Endothelial cell of umbilical vein (primary cell): ENCODE results near the gene CASP3. TPM values are rescaled to one million over a fixed set of nuclear protein-coding genes. Genes with fewer than 3 reads are reported as not detected.
"Not testable (repeated sequence)": the region's sequence is repeated elsewhere in the genome, so short reads cannot be mapped to it uniquely, and the experiment has no call there.

Source experiments
- BruUV-seq: library from RNA; stranded (reverse); fragments of 400-500 nt; replicated peaks from 2 replicates; lab custom pipeline; 2021; lab: Mats Ljungman, UMichigan
- CTCF ChIA-PET: fragments of 300-600, 350-600 bp; sonication (Branson Sonifier 250); formaldehyde crosslinking; loops from one replicate; lab custom pipeline; 2021; ENCODE audit warnings: antibody characterized with exemption, inconsistent platforms; lab: Charles Lee
- POLR2A ChIA-PET: fragments of 300-600, 350-600 bp; sonication (Branson Sonifier 250); formaldehyde crosslinking; loops from one replicate; lab custom pipeline; 2021; ENCODE audit warnings: antibody characterized with exemption, inconsistent platforms; lab: Charles Lee
- DNase-seq: peaks from one replicate; pipeline ENCODE4 v3.0.0-alpha.2; 2011; ENCODE audit warnings: low read depth, low spot score
- FAIRE-seq: peaks from 2 replicates; lab custom pipeline; 2011; peaks lifted over from hg19 to GRCh38; lab: Jason Lieb, UNC
- H2AFZ ChIP-seq: 2 replicates; pipeline ENCODE4 v1.6.0; 2012; ENCODE audit warnings: low read depth, low read length, control low read depth, inconsistent platforms
- H3K27ac ChIP-seq: 2 replicates; pipeline ENCODE4 v1.5.1; 2011; ENCODE audit warnings: low read depth, mild to moderate bottlenecking, control low read depth, low read length, moderate library complexity; ENCODE audit not compliant: insufficient read depth
- H3K27me3 ChIP-seq, 2 experiments: 2 replicates each; pipeline versions ENCODE4 v1.6.0 to v1.6.1; 2011; ENCODE audit warnings: low read length in 2 of 2, mixed read lengths in 1 of 2; ENCODE audit not compliant: control insufficient read depth in 2 of 2, insufficient read depth in 2 of 2
- H3K36me3 ChIP-seq, 2 experiments: 2 replicates in 1 of 2; 3 replicates in 1 of 2; pipeline ENCODE4 v1.5.1; 2011; ENCODE audit warnings: low read length in 2 of 2, mild to moderate bottlenecking in 1 of 2, moderate library complexity in 1 of 2; ENCODE audit not compliant: control insufficient read depth in 2 of 2, insufficient read depth in 2 of 2; ENCODE audit errors: extremely low read depth in 1 of 2
- H3K4me1 ChIP-seq: 3 replicates; pipeline ENCODE4 v1.5.1; 2011; ENCODE audit warnings: mild to moderate bottlenecking, low read length; ENCODE audit not compliant: control insufficient read depth, insufficient read depth; ENCODE audit errors: extremely low read depth
- H3K4me2 ChIP-seq: 2 replicates; pipeline ENCODE4 v1.6.1; 2011; ENCODE audit warnings: low read length, control low read depth, mixed read lengths; ENCODE audit not compliant: insufficient read depth
- H3K4me3 ChIP-seq, 3 experiments: fragments of 200-600 bp in 1 of 3; sonication (generic), shearing (Covaris generic) in 1 of 3; replicated peaks in 1 of 3; 2 replicates each; pipeline ENCODE4 v1.5.1; 2011 to 2016; ENCODE audit warnings: control low read depth in 3 of 3, low read length in 3 of 3, mild to moderate bottlenecking in 2 of 3, inconsistent platforms in 1 of 3, low read depth in 1 of 3, moderate library complexity in 1 of 3; ENCODE audit not compliant: insufficient read depth in 1 of 3
- H3K79me2 ChIP-seq: 2 replicates; pipeline ENCODE4 v1.6.0; 2012; ENCODE audit warnings: low read length, inconsistent platforms; ENCODE audit not compliant: control insufficient read depth, insufficient read depth
- H3K9ac ChIP-seq: replicated peaks from 2 replicates; pipeline ENCODE3; 2011; ENCODE audit warnings: low read length, control low read depth; ENCODE audit not compliant: insufficient read depth; ENCODE audit errors: extremely low read depth
- H3K9me1 ChIP-seq: replicated peaks from 3 replicates; pipeline ENCODE4 v1.6.0; 2011; ENCODE audit warnings: mild to moderate bottlenecking, low read length; ENCODE audit not compliant: control insufficient read depth, insufficient read depth; ENCODE audit errors: extremely low read depth
- H3K9me3 ChIP-seq: replicated peaks from 2 replicates; pipeline ENCODE4 v1.5.1; 2012; ENCODE audit warnings: low read length, inconsistent platforms; ENCODE audit not compliant: control insufficient read depth, insufficient read depth
- H4K20me1 ChIP-seq: replicated peaks from 2 replicates; pipeline ENCODE3; 2011; ENCODE audit warnings: mild to moderate bottlenecking, low read length; ENCODE audit not compliant: control insufficient read depth, insufficient read depth; ENCODE audit errors: extremely low read depth
- FOS ChIP-seq: IDR thresholded peaks from 2 replicates; pipeline ENCODE4 v1.6.1; 2011; ENCODE audit warnings: mild to moderate bottlenecking, low read length, moderate library complexity, borderline replicate concordance; ENCODE audit not compliant: insufficient read depth
- GATA2 ChIP-seq: IDR thresholded peaks from 2 replicates; pipeline ENCODE4 v1.7.0; 2011; ENCODE audit warnings: low read depth, mild to moderate bottlenecking, moderate library complexity, mixed read lengths, low read length; ENCODE audit not compliant: insufficient read length, insufficient read depth
- MYC ChIP-seq: IDR thresholded peaks from one replicate; pipeline ENCODE4 v1.6.1; 2011; ENCODE audit warnings: mild to moderate bottlenecking, low read depth, low read length
- POLR2A ChIP-seq: IDR thresholded peaks from 2 replicates; pipeline ENCODE4 v1.6.1; 2012; ENCODE audit warnings: low read depth, mild to moderate bottlenecking, control low read depth, low read length
- dilution Hi-C: fragments of 300-500 bp; cut with MboI; formaldehyde crosslinking; loops from one replicate; pipeline ENCODE4 v1.15.0; 2019; ENCODE audit warnings: low sequenced_read_pairs; ENCODE audit not compliant: extremely low pct_ligation_motif_present
- intact Hi-C: fragments of 100-400 bp; cut with micrococcal nuclease; formaldehyde crosslinking; loops from one replicate; pipeline ENCODE4 v1.10.0; 2022
- polyA plus RNA-seq, 4 experiments: library from polyadenylated mRNA; depleted of rRNA in 3 of 4; stranded (reverse) in 3 of 4; unstranded in 1 of 4; fragments of >200 nt; gene quantifications; 2 replicates each; pipeline versions ENCODE4 v1.2.1 to v1.2.3, GENCODE V29; 2011 to 2012; ENCODE audit warnings: missing spikeins in 1 of 4
- total RNA-seq: library from RNA; stranded (reverse); gene quantifications from 2 replicates; pipeline ENCODE4 v1.2.3, GENCODE V29; 2021

Gene CASP3
- total and polyA plus RNA-seq, 2 donors (not counting 3 experiments of a cell fraction or from before 2014, with no cell fraction given), result 26.0 to 54.5 TPM

DNA sequence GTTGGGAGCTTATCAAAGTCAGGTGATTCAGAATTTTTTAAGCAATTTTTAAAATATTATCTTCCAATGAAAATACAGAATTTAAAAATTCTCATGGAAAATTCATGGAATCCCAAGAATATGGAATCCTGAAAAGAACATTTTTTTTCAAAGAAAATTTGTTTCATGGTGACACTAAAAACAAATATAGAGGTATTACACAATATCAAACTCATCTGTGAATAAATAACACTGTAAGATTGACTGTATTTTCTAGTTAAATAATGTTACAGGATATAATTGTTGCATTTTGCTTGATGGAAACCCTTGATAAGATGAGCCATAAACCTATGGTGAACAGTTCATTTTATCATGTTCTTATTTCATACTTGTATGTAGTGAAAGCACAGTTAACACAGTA is 11.7 kb upstream of the CASP3 start:
- TF ChIP-seq POLR2A (no peak), GATA2 (no peak), MYC (no peak), FOS (no peak)
- Histone ChIP-seq H3K4me1 (peaks cover 6% of the 10 kb centered on the region), H4K20me1 (no peaks in the 10 kb centered on the region), H3K79me2 (no peaks in the 10 kb centered on the region), H3K4me2 (no peak overlapping the region), H3K9me1 (no peaks in the 10 kb centered on the region), H3K27ac (no peak overlapping the region), H3K27me3 (no peaks in the 10 kb centered on the region), H3K9ac (no peak overlapping the region), H3K9me3 (no peaks in the 10 kb centered on the region), H3K36me3 (no peaks in the 10 kb centered on the region), H3K4me3 (no peak overlapping the region), H2AFZ (no peak overlapping the region)
- ChIA-PET POLR2A (no interaction called here), CTCF (no interaction called here)
- BruUV-seq, result no TSS peak
- intact Hi-C loops, result no loop called here
- DNase-seq (no peak), FAIRE-seq (no peak)
- dilution Hi-C loops, result no loop called here

DNA sequence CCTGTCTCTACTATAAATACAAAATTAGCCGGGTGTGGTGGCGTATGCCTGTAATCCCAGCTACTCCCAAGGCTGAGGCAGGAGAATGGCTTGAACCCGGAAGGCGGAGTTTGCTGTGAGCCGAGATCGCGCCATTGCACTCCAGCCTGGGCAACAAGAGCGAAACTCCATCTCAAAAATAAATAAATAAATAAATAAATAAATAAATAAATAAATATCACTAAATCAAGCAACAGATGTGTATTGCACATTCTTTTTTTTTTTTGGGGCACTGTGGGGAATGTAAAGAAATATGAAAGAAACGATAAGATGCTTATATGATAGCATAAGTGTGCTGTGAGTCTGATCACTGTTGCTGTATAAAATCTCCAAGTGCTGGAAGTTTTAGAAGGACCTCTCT is 8.6 kb upstream of the CASP3 start:
- POLR2A ChIA-PET, H4K20me1 ChIP-seq, H3K9me3 ChIP-seq, H3K9me1 ChIP-seq, H3K4me1 ChIP-seq, H3K9ac ChIP-seq, H3K79me2 ChIP-seq, FAIRE-seq, H3K4me3 ChIP-seq, H3K27ac ChIP-seq, BruUV-seq, H3K36me3 ChIP-seq, H3K27me3 ChIP-seq, CTCF ChIA-PET, H2AFZ ChIP-seq, dilution Hi-C loops, H3K4me2 ChIP-seq, DNase-seq: not testable (repeated sequence)
- intact Hi-C loops, result loop anchor here (10.0 kb wide), 1 partner anchor 347 kb away; no protein-coding TSS in a partner anchor
